HCT116 (cell line): ENCODE data around the gene ANKRD55. TPM values are rescaled to one million over a fixed set of nuclear protein-coding genes. Genes with fewer than 3 reads are reported as not detected.

Experiments
- ATAC-seq: fragments of 200-7000 bp; cut with Tn5 transposase; 2 replicates; pipeline ENCODE4 v1.9.1; 2020; ENCODE audit warnings: mild to moderate bottlenecking, moderate library complexity
- BruUV-seq: library from RNA; stranded (reverse); fragments of 400-500 nt; replicated peaks from 2 replicates; lab custom pipeline; 2021; lab: Mats Ljungman, UMichigan
- CTCF ChIA-PET: fragments of 300-600 bp; sonication (Branson Sonifier 250); formaldehyde crosslinking; loops from one replicate; lab custom pipeline; 2021; ENCODE audit warnings: antibody characterized with exemption; lab: Charles Lee
- POLR2A ChIA-PET: fragments of 300-600, 350-600 bp; sonication (Branson Sonifier 250); formaldehyde crosslinking; loops from one replicate; lab custom pipeline; 2021; ENCODE audit warnings: antibody characterized with exemption; lab: Charles Lee
- RAD21 ChIA-PET, 2 experiments: fragments of 300-600 bp; sonication (Branson Sonifier 250); formaldehyde crosslinking; loops; one replicate each; lab custom pipeline; 2023; ENCODE audit warnings: low total read pairs in 2 of 2; ENCODE audit not compliant: uncharacterized antibody in 2 of 2, unreplicated experiment in 2 of 2, low non-redundant PET in 1 of 2; lab: Charles Lee
- DNase-seq: peaks from one replicate; pipeline ENCODE4 v3.0.0-alpha.2; 2010; ENCODE audit warnings: low read depth, low spot score
- H2AFZ ChIP-seq: fragments of 200-600 bp; shearing (Covaris generic), sonication (generic); 2 replicates; pipeline ENCODE4 v1.6.1; 2017; ENCODE audit warnings: low read depth, mixed run types, mixed read lengths, antibody characterized with exemption, low read length; ENCODE audit not compliant: poor library complexity, severe bottlenecking
- H3K27ac ChIP-seq: 2 replicates; pipeline ENCODE4 v1.5.1; 2012; ENCODE audit warnings: low read depth, low read length
- H3K27me3 ChIP-seq: fragments of 200-600 bp; sonication (generic); 2 replicates; pipeline ENCODE4 v1.6.1; 2016; ENCODE audit warnings: mixed run types, low read length, mixed read lengths; ENCODE audit not compliant: insufficient read depth
- H3K36me3 ChIP-seq, 2 experiments: fragments of 200-500 bp in 1 of 2; fragments of 200-600 bp in 1 of 2; sonication (Bioruptor generic) in 1 of 2; sonication (generic) in 1 of 2; 2 replicates each; pipeline versions ENCODE4 v1.5.1 to v1.6.1; 2014 to 2016; ENCODE audit warnings: low read length in 2 of 2, inconsistent platforms in 1 of 2, mixed read lengths in 1 of 2, mixed run types in 1 of 2; ENCODE audit not compliant: insufficient read depth in 2 of 2, control insufficient read depth in 1 of 2
- H3K4me1 ChIP-seq, 2 experiments: fragments of 200-600 bp in 1 of 2; sonication (generic) in 1 of 2; 2 replicates each; pipeline versions ENCODE4 v1.5.1 to v1.6.1; 2012 to 2017; ENCODE audit warnings: low read length in 2 of 2, inconsistent platforms in 1 of 2, mild to moderate bottlenecking in 1 of 2, mixed read lengths in 1 of 2, mixed run types in 1 of 2, moderate library complexity in 1 of 2; ENCODE audit not compliant: insufficient read depth in 2 of 2, control insufficient read depth in 1 of 2
- H3K4me2 ChIP-seq: fragments of 200-600 bp; sonication (generic); 2 replicates; pipeline ENCODE4 v1.6.1; 2017; ENCODE audit warnings: mixed run types, low read length, mixed read lengths
- H3K4me3 ChIP-seq, 2 experiments: fragments of 200-600 bp in 1 of 2; sonication (generic) in 1 of 2; replicated peaks in 1 of 2; 2 replicates each; pipeline ENCODE4 v1.5.1; 2011 to 2016; ENCODE audit warnings: low read length in 2 of 2, control low read depth in 1 of 2, low read depth in 1 of 2, mild to moderate bottlenecking in 1 of 2, mixed read lengths in 1 of 2, mixed run types in 1 of 2
- H3K79me2 ChIP-seq: fragments of 200-600 bp; sonication (generic); 2 replicates; pipeline ENCODE4 v1.6.1; 2017; ENCODE audit warnings: mild to moderate bottlenecking, mixed run types, low read length, moderate library complexity, mixed read lengths; ENCODE audit not compliant: insufficient read depth
- H3K9ac ChIP-seq: fragments of 200-600 bp; sonication (generic); 2 replicates; pipeline ENCODE4 v1.6.1; 2016; ENCODE audit warnings: low read length, mixed read lengths
- H3K9me2 ChIP-seq: fragments of 200-600 bp; sonication (generic), shearing (Covaris generic); 2 replicates; pipeline ENCODE4 v1.6.1; 2017; ENCODE audit warnings: mixed run types, mild to moderate bottlenecking, moderate library complexity; ENCODE audit not compliant: insufficient read depth
- H3K9me3 ChIP-seq, 2 experiments: fragments of 200-500 bp in 1 of 2; fragments of 200-600 bp in 1 of 2; sonication (Bioruptor generic) in 1 of 2; sonication (generic) in 1 of 2; 2 replicates each; pipeline ENCODE4 v1.6.1; 2014 to 2017; ENCODE audit warnings: low read length in 2 of 2, mixed read lengths in 2 of 2, inconsistent platforms in 1 of 2, low read depth in 1 of 2, mild to moderate bottlenecking in 1 of 2, mixed run types in 1 of 2, moderate library complexity in 1 of 2; ENCODE audit not compliant: control insufficient read depth in 1 of 2, insufficient read depth in 1 of 2
- H4K20me1 ChIP-seq: fragments of 200-600 bp; sonication (generic), shearing (Covaris generic); 2 replicates; pipeline ENCODE4 v1.6.1; 2017; ENCODE audit warnings: mixed run types, mild to moderate bottlenecking, moderate library complexity; ENCODE audit not compliant: insufficient read depth
- CBX3 ChIP-seq: IDR thresholded peaks from 2 replicates; pipeline ENCODE4 v1.6.1; 2012; ENCODE audit warnings: low read depth
- CEBPB ChIP-seq: IDR thresholded peaks from 2 replicates; pipeline ENCODE4 v1.6.1; 2012; ENCODE audit warnings: low read depth
- EGR1 ChIP-seq: IDR thresholded peaks from 2 replicates; pipeline ENCODE4 v1.6.1; 2012; ENCODE audit warnings: low read depth
- EZH2 ChIP-seq: fragments of 200-600 bp; sonication (generic); IDR thresholded peaks from 2 replicates; pipeline ENCODE4 v1.6.1; 2017; ENCODE audit warnings: antibody characterized with exemption, mixed run types
- EZH2phosphoT487 ChIP-seq: fragments of 200-600 bp; IDR thresholded peaks from 2 replicates; pipeline ENCODE4 v1.6.1; 2018; ENCODE audit warnings: antibody characterized with exemption, borderline replicate concordance
- FOSL1 ChIP-seq: IDR thresholded peaks from 2 replicates; pipeline ENCODE4 v1.6.1; 2012; ENCODE audit warnings: low read depth
- POLR2A ChIP-seq: IDR thresholded peaks from 2 replicates; pipeline ENCODE4 v1.7.0; 2011; ENCODE audit warnings: borderline replicate concordance; ENCODE audit not compliant: insufficient read depth, insufficient read length; ENCODE audit errors: extremely low read depth
- POLR2AphosphoS5 ChIP-seq: IDR thresholded peaks from 2 replicates; pipeline ENCODE4 v1.6.1; 2011; ENCODE audit warnings: mild to moderate bottlenecking, low read depth, low read length, moderate library complexity
- SIN3A ChIP-seq: IDR thresholded peaks from 2 replicates; pipeline ENCODE4 v1.6.1; 2012; ENCODE audit warnings: low read depth
- SRF ChIP-seq: IDR thresholded peaks from 2 replicates; pipeline ENCODE4 v1.6.1; 2012; ENCODE audit warnings: low read depth
- ZFX ChIP-seq: fragments of 450-650 bp; IDR thresholded peaks from 2 replicates; pipeline ENCODE4 v1.6.1; 2017
- ZNF274 ChIP-seq: fragments of 200-500 bp; sonication (Bioruptor generic); IDR thresholded peaks from 2 replicates; pipeline ENCODE4 v1.6.1; 2014; ENCODE audit warnings: mild to moderate bottlenecking, low read depth, low read length, inconsistent platforms
- intact Hi-C: fragments of 100-400 bp; cut with micrococcal nuclease; formaldehyde crosslinking; loops from 2 replicates; pipeline ENCODE4 v1.10.0; 2022
- total RNA-seq: library from RNA; stranded (reverse); gene quantifications from one replicate; pipeline ENCODE4 v1.2.1, GENCODE V29; 2021; ENCODE audit not compliant: unreplicated experiment
- TF ChIP-seq, protein P1 (sequence below): IDR thresholded peaks from 2 replicates; pipeline ENCODE4 v1.6.1; 2011; ENCODE audit warnings: mild to moderate bottlenecking, low read length, moderate library complexity; ENCODE audit not compliant: insufficient replicate concordance; ENCODE audit errors: extremely low read depth
- TF ChIP-seq, protein P2 (sequence below): IDR thresholded peaks from 2 replicates; pipeline ENCODE4 v1.6.1; 2012
- TF ChIP-seq, protein P3 (sequence below): IDR thresholded peaks from 2 replicates; pipeline ENCODE4 v1.6.1; 2012; ENCODE audit warnings: low read depth

The ANKRD55 gene
- total RNA-seq, 1 experiment from 2014 or later = not detected

DNA sequence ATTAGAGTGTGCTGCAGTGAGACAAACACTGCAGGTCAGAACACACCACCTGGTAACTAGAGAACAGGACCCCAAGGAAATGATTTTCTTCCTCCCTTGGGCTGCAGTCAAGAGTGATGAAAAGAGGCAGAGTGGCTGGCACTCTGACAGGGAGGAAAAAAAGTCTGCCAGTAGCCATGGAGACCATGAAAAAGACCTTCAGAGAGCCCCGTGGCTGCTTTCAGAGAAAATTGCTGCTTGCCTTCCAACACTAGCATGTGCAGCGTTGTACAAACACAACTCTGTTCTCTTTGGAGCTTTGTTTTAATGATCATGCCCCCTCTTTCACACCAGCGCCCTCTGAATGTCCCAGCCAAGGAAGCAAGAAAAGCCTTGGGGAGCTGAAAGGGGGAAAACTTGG, 68.8 kb downstream of the ANKRD55 start:
- no peak overlapping the region for H3K9ac ChIP-seq
- H3K4me2 ChIP-seq = no peak overlapping the region
- no peaks in the 10 kb centered on the region for H3K27me3 ChIP-seq
- no peak overlapping the region for H2AFZ ChIP-seq
- H3K4me3 ChIP-seq = no peak overlapping the region
- CTCF ChIA-PET = no interaction called here
- H3K36me3 ChIP-seq = no peaks in the 10 kb centered on the region
- no peaks in the 10 kb centered on the region for H3K9me3 ChIP-seq
- no peaks in the 10 kb centered on the region for H3K4me1 ChIP-seq
- intact Hi-C loops = no loop called here
- RAD21 ChIA-PET = no interaction called here
- no peaks in the 10 kb centered on the region for H3K79me2 ChIP-seq
- no peaks in the 10 kb centered on the region for H3K9me2 ChIP-seq
- ATAC-seq (no peak), DNase-seq (no peak)
- BruUV-seq = no TSS peak
- TF ChIP-seq, protein P1, sequence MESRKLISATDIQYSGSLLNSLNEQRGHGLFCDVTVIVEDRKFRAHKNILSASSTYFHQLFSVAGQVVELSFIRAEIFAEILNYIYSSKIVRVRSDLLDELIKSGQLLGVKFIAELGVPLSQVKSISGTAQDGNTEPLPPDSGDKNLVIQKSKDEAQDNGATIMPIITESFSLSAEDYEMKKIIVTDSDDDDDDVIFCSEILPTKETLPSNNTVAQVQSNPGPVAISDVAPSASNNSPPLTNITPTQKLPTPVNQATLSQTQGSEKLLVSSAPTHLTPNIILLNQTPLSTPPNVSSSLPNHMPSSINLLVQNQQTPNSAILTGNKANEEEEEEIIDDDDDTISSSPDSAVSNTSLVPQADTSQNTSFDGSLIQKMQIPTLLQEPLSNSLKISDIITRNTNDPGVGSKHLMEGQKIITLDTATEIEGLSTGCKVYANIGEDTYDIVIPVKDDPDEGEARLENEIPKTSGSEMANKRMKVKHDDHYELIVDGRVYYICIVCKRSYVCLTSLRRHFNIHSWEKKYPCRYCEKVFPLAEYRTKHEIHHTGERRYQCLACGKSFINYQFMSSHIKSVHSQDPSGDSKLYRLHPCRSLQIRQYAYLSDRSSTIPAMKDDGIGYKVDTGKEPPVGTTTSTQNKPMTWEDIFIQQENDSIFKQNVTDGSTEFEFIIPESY = no peak
- no peak for TF ChIP-seq EGR1
- TF ChIP-seq, protein P2, sequence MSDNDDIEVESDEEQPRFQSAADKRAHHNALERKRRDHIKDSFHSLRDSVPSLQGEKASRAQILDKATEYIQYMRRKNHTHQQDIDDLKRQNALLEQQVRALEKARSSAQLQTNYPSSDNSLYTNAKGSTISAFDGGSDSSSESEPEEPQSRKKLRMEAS = no peak
- H4K20me1 ChIP-seq = no peaks in the 10 kb centered on the region
- POLR2A ChIA-PET = no interaction called here
- no peak overlapping the region for H3K27ac ChIP-seq

DNA sequence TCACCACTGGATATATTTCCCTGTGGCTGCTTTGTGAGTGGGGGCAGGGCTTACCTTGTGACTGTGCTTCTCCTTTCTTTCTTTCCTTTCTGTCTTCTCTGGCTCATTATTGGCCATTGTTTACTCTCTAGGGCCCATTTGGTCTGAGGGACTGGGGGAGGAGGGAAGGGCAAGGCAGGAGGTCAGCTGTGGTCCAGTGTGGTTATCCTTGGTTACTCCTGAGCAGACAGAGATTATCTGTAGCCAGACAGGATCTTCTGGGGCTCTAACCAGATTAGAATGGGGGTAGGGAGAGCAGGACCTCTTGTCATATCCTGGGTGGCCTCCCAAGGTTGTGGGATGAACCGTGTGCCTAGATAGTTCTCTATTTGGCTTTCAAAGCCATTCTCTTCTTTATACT, 71.2 kb downstream of the ANKRD55 start:
- no TSS peak for BruUV-seq

More for the DNA sequence above, 71.2 kb downstream of the ANKRD55 start:
- no peaks in the 10 kb centered on the region for H3K9me3 ChIP-seq
- DNase-seq (no peak), ATAC-seq (no peak)
- no peaks in the 10 kb centered on the region for H3K27me3 ChIP-seq
- CTCF ChIA-PET = no interaction called here
- RAD21 ChIA-PET = no interaction called here
- TF ChIP-seq FOSL1 = no peak
- TF ChIP-seq SIN3A = no peak
- TF ChIP-seq EZH2phosphoT487 = no peak
- TF ChIP-seq ZFX = no peak
- no peak for TF ChIP-seq CEBPB
- no peak for TF ChIP-seq SRF
- no peak for TF ChIP-seq POLR2A
- TF ChIP-seq EGR1 = no peak
- TF ChIP-seq EZH2 = no peak
- TF ChIP-seq CBX3 = no peak
- TF ChIP-seq POLR2AphosphoS5 = no peak
- no peak for TF ChIP-seq ZNF274
- TF ChIP-seq, protein P3, sequence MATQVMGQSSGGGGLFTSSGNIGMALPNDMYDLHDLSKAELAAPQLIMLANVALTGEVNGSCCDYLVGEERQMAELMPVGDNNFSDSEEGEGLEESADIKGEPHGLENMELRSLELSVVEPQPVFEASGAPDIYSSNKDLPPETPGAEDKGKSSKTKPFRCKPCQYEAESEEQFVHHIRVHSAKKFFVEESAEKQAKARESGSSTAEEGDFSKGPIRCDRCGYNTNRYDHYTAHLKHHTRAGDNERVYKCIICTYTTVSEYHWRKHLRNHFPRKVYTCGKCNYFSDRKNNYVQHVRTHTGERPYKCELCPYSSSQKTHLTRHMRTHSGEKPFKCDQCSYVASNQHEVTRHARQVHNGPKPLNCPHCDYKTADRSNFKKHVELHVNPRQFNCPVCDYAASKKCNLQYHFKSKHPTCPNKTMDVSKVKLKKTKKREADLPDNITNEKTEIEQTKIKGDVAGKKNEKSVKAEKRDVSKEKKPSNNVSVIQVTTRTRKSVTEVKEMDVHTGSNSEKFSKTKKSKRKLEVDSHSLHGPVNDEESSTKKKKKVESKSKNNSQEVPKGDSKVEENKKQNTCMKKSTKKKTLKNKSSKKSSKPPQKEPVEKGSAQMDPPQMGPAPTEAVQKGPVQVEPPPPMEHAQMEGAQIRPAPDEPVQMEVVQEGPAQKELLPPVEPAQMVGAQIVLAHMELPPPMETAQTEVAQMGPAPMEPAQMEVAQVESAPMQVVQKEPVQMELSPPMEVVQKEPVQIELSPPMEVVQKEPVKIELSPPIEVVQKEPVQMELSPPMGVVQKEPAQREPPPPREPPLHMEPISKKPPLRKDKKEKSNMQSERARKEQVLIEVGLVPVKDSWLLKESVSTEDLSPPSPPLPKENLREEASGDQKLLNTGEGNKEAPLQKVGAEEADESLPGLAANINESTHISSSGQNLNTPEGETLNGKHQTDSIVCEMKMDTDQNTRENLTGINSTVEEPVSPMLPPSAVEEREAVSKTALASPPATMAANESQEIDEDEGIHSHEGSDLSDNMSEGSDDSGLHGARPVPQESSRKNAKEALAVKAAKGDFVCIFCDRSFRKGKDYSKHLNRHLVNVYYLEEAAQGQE = no peak
- no peaks in the 10 kb centered on the region for H3K9me2 ChIP-seq
- H2AFZ ChIP-seq = no peak overlapping the region
- no peak overlapping the region for H3K4me3 ChIP-seq
- POLR2A ChIA-PET = no interaction called here
- H3K4me1 ChIP-seq = no peaks in the 10 kb centered on the region
- intact Hi-C loops = no loop called here
- H3K4me2 ChIP-seq = no peak overlapping the region
- H3K27ac ChIP-seq = no peak overlapping the region
- H3K79me2 ChIP-seq = no peaks in the 10 kb centered on the region
- no peaks in the 10 kb centered on the region for H4K20me1 ChIP-seq
- H3K9ac ChIP-seq = no peak overlapping the region
- no peaks in the 10 kb centered on the region for H3K36me3 ChIP-seq
